Keratinocyte (primary cell): ENCODE measurements around the gene STK11. TPM values are rescaled to one million over a fixed set of nuclear protein-coding genes. Genes with fewer than 3 reads are reported as not detected.
"Not testable (repeated sequence)": the region's sequence is repeated elsewhere in the genome, so short reads cannot be mapped to it uniquely, and the experiment has no call there.

Experiments
- DNase-seq: peaks from one replicate; pipeline ENCODE4 v3.0.0-alpha.2; 2011; ENCODE audit warnings: low read depth, missing footprints, low spot score
- FAIRE-seq: peaks from 2 replicates; lab custom pipeline; 2011; peaks lifted over from hg19 to GRCh38; lab: Jason Lieb, UNC
- H2AFZ ChIP-seq: 2 replicates; pipeline ENCODE4 v1.6.0; 2012; ENCODE audit warnings: low read length, control low read depth, inconsistent platforms; ENCODE audit not compliant: control insufficient read depth
- H3K27ac ChIP-seq: 2 replicates; pipeline ENCODE4 v1.5.1; 2011; ENCODE audit warnings: low read length; ENCODE audit not compliant: control insufficient read depth, insufficient read depth
- H3K27me3 ChIP-seq: 3 replicates; pipeline ENCODE4 v1.6.0; 2011; ENCODE audit warnings: low read length; ENCODE audit not compliant: control insufficient read depth, insufficient read depth; ENCODE audit errors: extremely low read depth
- H3K36me3 ChIP-seq, 2 experiments: 2 replicates in 1 of 2; 3 replicates in 1 of 2; pipeline ENCODE4 v1.5.1; 2011; ENCODE audit warnings: low read length in 2 of 2, mild to moderate bottlenecking in 1 of 2; ENCODE audit not compliant: control insufficient read depth in 2 of 2, insufficient read depth in 2 of 2; ENCODE audit errors: extremely low read depth in 1 of 2
- H3K4me1 ChIP-seq: 3 replicates; pipeline ENCODE4 v1.5.1; 2011; ENCODE audit warnings: low read length; ENCODE audit not compliant: control insufficient read depth, insufficient read depth; ENCODE audit errors: extremely low read depth
- H3K4me2 ChIP-seq: 3 replicates; pipeline ENCODE4 v1.6.0; 2011; ENCODE audit warnings: low read depth, low read length; ENCODE audit not compliant: control insufficient read depth, insufficient read depth; ENCODE audit errors: extremely low read depth
- H3K4me3 ChIP-seq, 3 experiments: fragments of 200-600 bp in 1 of 3; sonication (generic) in 1 of 3; 2 replicates in 2 of 3; 3 replicates in 1 of 3; pipeline ENCODE4 v1.5.1; 2011 to 2016; ENCODE audit warnings: low read length in 3 of 3, mild to moderate bottlenecking in 3 of 3, control low read depth in 2 of 3, inconsistent platforms in 1 of 3, low read depth in 1 of 3, mixed read lengths in 1 of 3, mixed run types in 1 of 3, moderate library complexity in 1 of 3; ENCODE audit not compliant: control insufficient read depth in 2 of 3, insufficient read depth in 2 of 3; ENCODE audit errors: extremely low read depth in 1 of 3
- H3K79me2 ChIP-seq: 2 replicates; pipeline ENCODE4 v1.6.0; 2012; ENCODE audit warnings: low read length; ENCODE audit not compliant: control insufficient read depth, insufficient read depth
- H3K9ac ChIP-seq: 3 replicates; pipeline ENCODE4 v1.6.0; 2011; ENCODE audit warnings: low read length; ENCODE audit not compliant: control insufficient read depth, insufficient read depth; ENCODE audit errors: extremely low read depth
- H3K9me1 ChIP-seq: 3 replicates; pipeline ENCODE4 v1.6.0; 2011; ENCODE audit warnings: low read length; ENCODE audit not compliant: control insufficient read depth, insufficient read depth; ENCODE audit errors: extremely low read depth
- H3K9me3 ChIP-seq: 2 replicates; pipeline ENCODE4 v1.5.1; 2012; ENCODE audit warnings: low read depth, low read length; ENCODE audit not compliant: control insufficient read depth
- H4K20me1 ChIP-seq: 3 replicates; pipeline ENCODE4 v1.6.0; 2011; ENCODE audit warnings: low read length; ENCODE audit not compliant: control insufficient read depth, insufficient read depth; ENCODE audit errors: extremely low read depth
- CTCF ChIP-seq, 3 experiments: IDR thresholded peaks in 1 of 3; conservative IDR thresholded peaks in 1 of 3; optimal IDR thresholded peaks in 1 of 3; 2 replicates in 2 of 3; 3 replicates in 1 of 3; pipeline versions ENCODE3 to v1.5.1; 2011; ENCODE audit warnings: low read length in 3 of 3, mild to moderate bottlenecking in 3 of 3, moderate library complexity in 2 of 3, control low read depth in 1 of 3, inconsistent platforms in 1 of 3; ENCODE audit not compliant: insufficient read depth in 2 of 3; ENCODE audit errors: extremely low read depth in 1 of 3
- EZH2 ChIP-seq: IDR thresholded peaks from one replicate; pipeline ENCODE4 v1.6.1; 2012; ENCODE audit warnings: inconsistent platforms, mild to moderate bottlenecking, low read length, moderate library complexity
- dilution Hi-C: fragments of 300-500 bp; cut with MboI; formaldehyde crosslinking; loops from one replicate; pipeline ENCODE4 v1.7.0; 2020; ENCODE audit warnings: low sequenced_read_pairs; ENCODE audit not compliant: extremely low pct_ligation_motif_present
- polyA plus RNA-seq, 5 experiments: library from polyadenylated mRNA; depleted of rRNA in 3 of 5; stranded (reverse) in 3 of 5; stranded (forward) in 1 of 5; unstranded in 1 of 5; fragments of >200 nt; gene quantifications; 1 replicate in 1 of 5; 2 replicates in 3 of 5; 3 replicates in 1 of 5; pipeline versions ENCODE4 v1.2.1 to v1.2.3, GENCODE V29; 2011 to 2012; ENCODE audit warnings: missing spikeins in 2 of 5, low read depth in 1 of 5, low replicate concordance in 1 of 5

The STK11 gene
- polyA plus RNA-seq, 1 donor (not counting 4 experiments of a cell fraction or from before 2014, with no cell fraction given) = 24.6 TPM

- no peaks in the 10 kb centered on the region for H3K9me3 ChIP-seq
- H4K20me1 ChIP-seq = no peaks in the 10 kb centered on the region
- FAIRE-seq (no peak), DNase-seq (no peak)
- no peak overlapping the region for H3K9ac ChIP-seq
- TF ChIP-seq EZH2 (no peak), CTCF (optimal IDR thresholded peaks at IDR 0.05 in 1 of 3, IDR thresholded peaks at IDR 0.05 in 1 of 3, conservative IDR thresholded peaks at IDR 0.05 in 1 of 3; ENCODE audit: extremely low read depth in 1 of 3, insufficient read depth in 2 of 3, low read length in 3 of 3) (no peak)
- peaks cover 29% of the 10 kb centered on the region for H3K4me1 ChIP-seq
- H3K79me2 ChIP-seq = peaks cover 29% of the 10 kb centered on the region
- no peak overlapping the region for H3K27ac ChIP-seq
- dilution Hi-C loops = no loop called here
- no peak overlapping the region for H2AFZ ChIP-seq
- H3K9me1 ChIP-seq = no peaks in the 10 kb centered on the region
- H3K4me2 ChIP-seq = no peak overlapping the region
- no peaks in the 10 kb centered on the region for H3K27me3 ChIP-seq
- no peak overlapping the region for H3K4me3 ChIP-seq
- peaks cover 0 to 1% of the 10 kb centered on the region in 2 experiments for H3K36me3 ChIP-seq
Measured at GRCh38 chr19:1245494-1246264, 40.1 kb downstream of the STK11 start.

- H3K9ac ChIP-seq, H3K9me3 ChIP-seq, H3K36me3 ChIP-seq, FAIRE-seq, H3K27me3 ChIP-seq, H3K9me1 ChIP-seq, H3K27ac ChIP-seq, DNase-seq, dilution Hi-C loops, H3K4me3 ChIP-seq, H2AFZ ChIP-seq, H3K4me2 ChIP-seq, H4K20me1 ChIP-seq: not testable (repeated sequence)
- Histone ChIP-seq H3K4me1 (peaks cover 21% of the 10 kb centered on the region), H3K79me2 (peaks cover 36% of the 10 kb centered on the region)
Measured at GRCh38 chr19:1246265-1247087, 40.9 kb downstream of the STK11 start.
